H9 (cell line): ENCODE measurements around the gene OTUD3. TPM values are rescaled to one million over a fixed set of nuclear protein-coding genes. Genes with fewer than 3 reads are reported as not detected.

Experiments used
- DNase-seq: peaks from one replicate; pipeline ENCODE4 v3.0.0-alpha.2; 2017
- H2AFZ ChIP-seq: one replicate; pipeline ENCODE4 v1.6.1; 2013; ENCODE audit warnings: mild to moderate bottlenecking, low read length, control low read depth, moderate library complexity
- H2AK5ac ChIP-seq: 2 replicates; pipeline ENCODE4 v1.6.1; 2013; ENCODE audit warnings: low read length, control low read depth, mixed read lengths; ENCODE audit not compliant: insufficient read length
- H2BK120ac ChIP-seq: one replicate; pipeline ENCODE4 v1.6.1; 2013; ENCODE audit warnings: low read depth, mild to moderate bottlenecking, low read length, control low read depth, inconsistent platforms; ENCODE audit not compliant: poor library complexity, severe bottlenecking
- H2BK12ac ChIP-seq: 2 replicates; pipeline ENCODE4 v1.6.1; 2013; ENCODE audit warnings: low read length, control low read depth, mixed read lengths, low read depth; ENCODE audit not compliant: insufficient read length
- H2BK15ac ChIP-seq: 2 replicates; pipeline ENCODE4 v1.6.1; 2013; ENCODE audit warnings: low read depth, low read length, control low read depth
- H2BK20ac ChIP-seq: one replicate; pipeline ENCODE4 v1.6.1; 2013; ENCODE audit warnings: low read depth, mild to moderate bottlenecking, low read length, control low read depth, inconsistent platforms; ENCODE audit not compliant: poor library complexity, severe bottlenecking
- H2BK5ac ChIP-seq: 2 replicates; pipeline ENCODE4 v1.6.1; 2013; ENCODE audit warnings: low read length, control low read depth, mixed read lengths; ENCODE audit not compliant: insufficient read length
- H3K14ac ChIP-seq: 2 replicates; pipeline ENCODE4 v1.6.1; 2013; ENCODE audit warnings: low read length, control low read depth; ENCODE audit not compliant: insufficient read depth
- H3K18ac ChIP-seq: 2 replicates; pipeline ENCODE4 v1.6.1; 2013; ENCODE audit warnings: low read depth, mild to moderate bottlenecking, mixed read lengths, low read length, control low read depth; ENCODE audit not compliant: insufficient read length
- H3K23ac ChIP-seq: 2 replicates; pipeline ENCODE4 v1.6.1; 2013; ENCODE audit warnings: low read length, control low read depth, mixed read lengths, low read depth; ENCODE audit not compliant: insufficient read length
- H3K23me2 ChIP-seq: 2 replicates; pipeline ENCODE4 v1.6.1; 2013; ENCODE audit warnings: low read depth, mild to moderate bottlenecking, mixed read lengths, low read length, control low read depth; ENCODE audit not compliant: insufficient read length, poor library complexity, severe bottlenecking
- H3K27ac ChIP-seq: 2 replicates; pipeline ENCODE4 v1.5.1; 2013; ENCODE audit warnings: low read length, control low read depth, mixed read lengths, low read depth; ENCODE audit not compliant: insufficient read length
- H3K27me3 ChIP-seq: 2 replicates; pipeline ENCODE4 v1.6.1; 2013; ENCODE audit warnings: low read length, control low read depth, inconsistent platforms; ENCODE audit not compliant: insufficient read depth
- H3K4ac ChIP-seq: 2 replicates; pipeline ENCODE4 v1.6.1; 2013; ENCODE audit warnings: low read depth, mild to moderate bottlenecking, control low read depth, inconsistent platforms, low read length, moderate library complexity
- H3K4me1 ChIP-seq: 2 replicates; pipeline ENCODE4 v1.6.1; 2013; ENCODE audit warnings: low read length, control low read depth, inconsistent platforms; ENCODE audit not compliant: insufficient read depth
- H3K4me2 ChIP-seq: 2 replicates; pipeline ENCODE4 v1.6.1; 2013; ENCODE audit warnings: low read length, control low read depth, mixed read lengths; ENCODE audit not compliant: insufficient read length, insufficient read depth
- H3K56ac ChIP-seq: 2 replicates; pipeline ENCODE4 v1.6.1; 2013; ENCODE audit warnings: low read depth, mild to moderate bottlenecking, mixed read lengths, low read length, control low read depth; ENCODE audit not compliant: insufficient read length
- H3K79me1 ChIP-seq: 2 replicates; pipeline ENCODE4 v1.6.1; 2013; ENCODE audit warnings: low read depth, mild to moderate bottlenecking, moderate library complexity, low read length, control low read depth, inconsistent platforms; ENCODE audit not compliant: insufficient read depth, poor library complexity, severe bottlenecking
- H3K79me2 ChIP-seq: 2 replicates; pipeline ENCODE4 v1.6.1; 2013; ENCODE audit warnings: low read length, control low read depth, inconsistent platforms; ENCODE audit not compliant: insufficient read depth
- H3K9ac ChIP-seq: 2 replicates; pipeline ENCODE4 v1.6.1; 2013; ENCODE audit warnings: low read length, control low read depth, mixed read lengths; ENCODE audit not compliant: insufficient read length; ENCODE audit errors: extremely low read depth
- H3K9me3 ChIP-seq: one replicate; pipeline ENCODE4 v1.6.1; 2013; ENCODE audit warnings: low read depth, low read length, inconsistent platforms; ENCODE audit not compliant: control insufficient read depth
- H3T11ph ChIP-seq: one replicate; pipeline ENCODE4 v1.6.1; 2013; ENCODE audit warnings: mild to moderate bottlenecking, low read length, control low read depth, inconsistent platforms
- H4K20me1 ChIP-seq: one replicate; pipeline ENCODE4 v1.6.1; 2013; ENCODE audit not compliant: control insufficient read depth, insufficient read length, insufficient read depth
- H4K5ac ChIP-seq: 2 replicates; pipeline ENCODE4 v1.6.1; 2013; ENCODE audit warnings: low read depth, mild to moderate bottlenecking, mixed read lengths, low read length, control low read depth; ENCODE audit not compliant: insufficient read length
- H4K8ac ChIP-seq: replicated peaks from 2 replicates; pipeline ENCODE4 v1.6.1; 2013; ENCODE audit warnings: low read length, control low read depth, mixed read lengths, low read depth; ENCODE audit not compliant: insufficient read length
- H4K91ac ChIP-seq: 2 replicates; pipeline ENCODE4 v1.6.1; 2013; ENCODE audit warnings: low read depth, mild to moderate bottlenecking, moderate library complexity, mixed read lengths, low read length, control low read depth; ENCODE audit not compliant: insufficient read length
- H3K27ac Mint-ChIP-seq, 3 experiments: 2 replicates in 2 of 3; 3 replicates in 1 of 3; pipeline ENCODE4 v1.8.0; 2020 to 2021; ENCODE audit warnings: mixed read lengths in 3 of 3, mild to moderate bottlenecking in 1 of 3, moderate library complexity in 1 of 3
- H3K27me3 Mint-ChIP-seq: 2 replicates; pipeline ENCODE4 v1.8.0; 2021; ENCODE audit warnings: low read depth, mild to moderate bottlenecking, moderate library complexity, mixed read lengths
- H3K36me3 Mint-ChIP-seq, 3 experiments: 2 replicates in 2 of 3; 3 replicates in 1 of 3; pipeline ENCODE4 v1.8.0; 2020 to 2021; ENCODE audit warnings: low read depth in 3 of 3, mixed read lengths in 3 of 3; ENCODE audit not compliant: insufficient read depth in 1 of 3
- H3K4me1 Mint-ChIP-seq, 2 experiments: 2 replicates each; pipeline ENCODE4 v1.8.0; 2020; ENCODE audit warnings: mixed read lengths in 2 of 2
- H3K4me3 Mint-ChIP-seq, 2 experiments: 2 replicates in 1 of 2; 3 replicates in 1 of 2; pipeline ENCODE4 v1.8.0; 2020 to 2021; ENCODE audit warnings: mild to moderate bottlenecking in 2 of 2, mixed read lengths in 2 of 2, moderate library complexity in 1 of 2
- H3K9me3 Mint-ChIP-seq, 2 experiments: 2 replicates in 1 of 2; 3 replicates in 1 of 2; pipeline ENCODE4 v1.8.0; 2020; ENCODE audit warnings: mild to moderate bottlenecking in 2 of 2, mixed read lengths in 2 of 2, moderate library complexity in 1 of 2
- CTCF ChIP-seq: fragments of 200-600 bp; sonication (generic); conservative IDR thresholded peaks from 3 replicates; pipeline ENCODE4 v1.8.0; 2021; ENCODE audit warnings: antibody characterized with exemption, mild to moderate bottlenecking
- WGBS: extraction: QIAGEN DNeasy Blood & Tissue Kit; methylation state at CpG from one replicate; pipeline ENCODE4 v1.1.7; 2013; ENCODE audit warnings: missing lambda C conversion rate, low lambda C conversion rate, mixed read lengths; ENCODE audit not compliant: insufficient read length; ENCODE audit errors: extremely low coverage; 5-methylcytosine and 5-hydroxymethylcytosine counted together
- total RNA-seq: library from RNA; stranded (reverse); gene quantifications from 2 replicates; pipeline ENCODE4 v1.2.1, GENCODE V29; 2021

OTUD3 gene
- total RNA-seq, 1 experiment from 2014 or later: 12.0 TPM

- Histone ChIP-seq H4K91ac (no peak overlapping the region), H4K8ac (no peak overlapping the region), H3T11ph (no peak overlapping the region), H3K79me1 (no peaks in the 10 kb centered on the region), H2BK120ac (no peak overlapping the region), H3K27ac (no peak overlapping the region), H3K79me2 (no peaks in the 10 kb centered on the region), H3K4me2 (no peak overlapping the region), H3K4ac (no peak overlapping the region), H3K9ac (no peak overlapping the region), H2AK5ac (no peak overlapping the region), H3K14ac (no peak overlapping the region), H3K56ac (no peak overlapping the region), H3K23me2 (no peaks in the 10 kb centered on the region), H3K18ac (no peak overlapping the region), H2BK20ac (no peak overlapping the region), H3K9me3 (peaks cover 13% of the 10 kb centered on the region), H2BK5ac (no peak overlapping the region), H2BK15ac (no peak overlapping the region), H3K4me1 (peaks cover 4% of the 10 kb centered on the region; the same call in 1 of the 2 replicates), H2AFZ (no peak overlapping the region), H4K5ac (no peak overlapping the region), H2BK12ac (no peak overlapping the region), H4K20me1 (no peaks in the 10 kb centered on the region), H3K27me3 (no peaks in the 10 kb centered on the region), H3K23ac (no peak overlapping the region)
- no peak for DNase-seq
- Mint-ChIP-seq H3K9me3 (peaks cover 14 to 16% of the 10 kb centered on the region in 2 experiments; a peak in 4 of 5 replicates), H3K27ac (no peak overlapping the region), H3K4me1 (peaks cover 16 to 17% of the 10 kb centered on the region in 2 experiments), H3K36me3 (peaks cover 0 to 6% (median 5%) of the 10 kb centered on the region in 3 experiments; a peak in 5 of 7 replicates), H3K4me3 (no peak overlapping the region), H3K27me3 (peaks cover 19% of the 10 kb centered on the region)
- TF ChIP-seq CTCF: no peak
- WGBS: no CpG with 5 or more reads among the region's 11 CpGs
These were observed 73.5 kb downstream of the OTUD3 start for GRCh38 chr1:19955534-19956170.
